22Rv1 (cell line): Measurements from ENCODE around the gene RANBP1.

ENCODE experiments used
- CTCF ChIP-seq: fragments of 450-650 bp; IDR thresholded peaks from 2 replicates; pipeline ENCODE4 v1.5.1; 2017; ENCODE audit warnings: mild to moderate bottlenecking
- ZFX ChIP-seq: fragments of 450-650 bp; IDR thresholded peaks from 2 replicates; pipeline ENCODE4 v1.6.1; 2017; ENCODE audit warnings: antibody characterized with exemption, borderline replicate concordance

GRCh38 chr22:20142711-20143621, 27.1 kb downstream of the RANBP1 start:
- TF ChIP-seq CTCF (no peak), ZFX (no peak)
